AG10803 (cell line): Measurements from ENCODE around the gene MT1E.

Source experiments
- DNase-seq: peaks from one replicate; pipeline ENCODE4 v3.0.0; 2010; ENCODE audit warnings: low read depth
- H3K4me3 ChIP-seq: 2 replicates; pipeline ENCODE4 v1.5.1; 2011; ENCODE audit warnings: mild to moderate bottlenecking, low read length, control low read depth
- CTCF ChIP-seq: conservative IDR thresholded peaks from 2 replicates; pipeline ENCODE4 v1.5.1; 2011; ENCODE audit warnings: mild to moderate bottlenecking, low read length, control low read depth, inconsistent platforms

The MT1E gene

GRCh38 chr16:56588781-56589140, 36.8 kb upstream of the MT1E start:
- DNase-seq: no peak
- peak overlapping the region; percentile 26; the same call in 1 of the 2 replicates for H3K4me3 ChIP-seq
- no peak for TF ChIP-seq CTCF

- no peak for DNase-seq
- H3K4me3 ChIP-seq: peak within 1 kb of the TSS; percentile 30
- TF ChIP-seq CTCF: no peak
These were observed 36.2 kb upstream of the MT1E start, which contains the start of gene MT3 for GRCh38 chr16:56589141-56590039. TSS of gene MT3 (plus strand) at chr16:56589528. CDS start at chr16:56589591, 63 bp downstream.

GRCh38 chr16:56591377-56592060, 34.1 kb upstream of the MT1E start:
- no peak overlapping the region for H3K4me3 ChIP-seq
- DNase-seq: no peak
- TF ChIP-seq CTCF: no peak

- DNase-seq: no peak
- no peak overlapping the region for H3K4me3 ChIP-seq
- no peak for TF ChIP-seq CTCF
These were observed 31.8 kb upstream of the MT1E start for GRCh38 chr16:56593573-56594291.

- TF ChIP-seq CTCF: no peak
- no peak for DNase-seq
- no peak overlapping the region for H3K4me3 ChIP-seq
These were observed 31.3 kb upstream of the MT1E start for GRCh38 chr16:56594292-56594619.

GRCh38 chr16:56600398-56600999, 25.1 kb upstream of the MT1E start:
- H3K4me3 ChIP-seq: no peak overlapping the region
- peak; percentile 82 for TF ChIP-seq CTCF
- peak; percentile 60 for DNase-seq
